Measurements from ENCODE around the gene MS4A10.
"Not testable (repeated sequence)": the region's sequence is repeated elsewhere in the genome, so short reads cannot be mapped to it uniquely, and the experiment has no call there.

Gene MS4A10

DNA sequence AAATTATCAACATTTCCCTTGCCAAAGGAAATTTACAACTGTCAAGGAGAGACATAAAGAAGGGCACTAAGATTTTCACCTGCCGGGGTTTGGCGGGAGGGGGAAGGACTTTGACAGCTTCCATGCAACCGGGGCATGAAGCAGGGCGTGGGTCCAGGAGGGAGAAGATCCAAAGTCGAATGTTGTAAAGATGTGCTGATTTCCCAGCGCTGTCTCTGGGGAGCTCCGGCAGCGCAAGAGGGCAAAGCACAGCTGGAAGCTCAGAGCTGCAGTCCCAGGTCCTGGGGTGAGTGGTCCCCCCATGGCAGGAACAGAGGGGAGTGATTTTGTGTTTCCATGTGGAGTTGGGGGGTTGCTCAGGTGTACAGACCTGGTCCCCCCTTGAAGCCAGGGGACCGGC is at the start of gene MS4A10:
MS4A10 (plus strand) TSS at position 198 of the 400 bp plus-strand sequence. CDS start 5,003 bp downstream, outside the sequence.
- in situ Hi-C loops (cut with HindIII; ENCODE audit: low pct_ligation_motif_present, low pct_unique_long_range_greater_than_20kb, low sequenced_read_pairs), result no loop called here
- no peak for DNase-seq

DNA sequence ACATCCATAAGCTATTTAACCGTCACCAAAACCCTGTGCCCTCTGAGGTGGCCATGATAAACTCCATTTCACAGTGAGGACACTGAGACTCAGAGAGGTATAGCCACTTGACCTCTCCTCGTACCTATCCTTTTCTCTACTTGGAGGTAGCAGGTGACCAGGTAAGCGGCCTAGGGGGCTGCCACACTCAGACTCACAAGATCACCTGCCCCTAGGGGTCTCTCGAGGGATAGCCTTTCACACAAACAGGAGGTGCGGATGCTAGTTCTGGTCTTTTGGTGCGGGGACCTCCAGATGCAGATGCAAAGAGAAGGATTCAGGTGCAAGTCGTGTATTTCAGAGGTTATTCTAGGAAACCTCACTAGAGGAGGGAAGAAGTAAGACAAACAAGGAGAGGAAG is 46.0 kb upstream of the MS4A10 start:
- in situ Hi-C loops (cut with HindIII; ENCODE audit: low pct_ligation_motif_present, low pct_unique_long_range_greater_than_20kb, low sequenced_read_pairs), result no loop called here
- no peak for DNase-seq

GRCh38 chr11:60740573-60740972 is 44.6 kb upstream of the MS4A10 start:
- no peak for DNase-seq
- in situ Hi-C loops (cut with HindIII; ENCODE audit: low pct_ligation_motif_present, low pct_unique_long_range_greater_than_20kb, low sequenced_read_pairs), result no loop called here

- in situ Hi-C loops (cut with HindIII; ENCODE audit: low pct_ligation_motif_present, low pct_unique_long_range_greater_than_20kb, low sequenced_read_pairs), result no loop called here
- no peak for DNase-seq
Observed at GRCh38 chr11:60741421-60741820, 43.7 kb upstream of the MS4A10 start.

GRCh38 chr11:60743058-60743457 is 42.1 kb upstream of the MS4A10 start:
- in situ Hi-C loops (cut with HindIII; ENCODE audit: low pct_ligation_motif_present, low pct_unique_long_range_greater_than_20kb, low sequenced_read_pairs), result no loop called here
- DNase-seq, result no peak

DNA sequence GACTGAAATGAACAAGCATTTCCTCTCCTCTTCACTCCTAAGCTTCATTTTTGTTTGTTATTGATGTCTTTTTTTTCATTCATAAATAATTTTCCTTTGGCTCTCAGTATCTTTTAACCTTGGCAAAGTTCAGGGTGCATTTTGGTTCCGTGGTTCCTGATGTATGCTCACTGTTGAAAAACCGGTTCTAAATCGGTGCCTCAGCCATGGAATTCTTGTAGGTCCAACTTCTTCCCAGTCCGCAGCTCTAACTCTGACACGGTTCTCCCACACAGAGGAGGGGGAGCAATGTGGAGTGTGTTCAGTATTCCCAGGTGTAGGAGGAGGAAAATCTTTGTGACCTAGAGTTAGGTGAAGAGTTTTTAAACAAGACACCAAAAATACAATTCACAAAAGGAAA is 41.0 kb upstream of the MS4A10 start:
- no peak for DNase-seq
- in situ Hi-C loops (cut with HindIII; ENCODE audit: low pct_ligation_motif_present, low pct_unique_long_range_greater_than_20kb, low sequenced_read_pairs), result no loop called here

- in situ Hi-C loops (cut with HindIII; ENCODE audit: low pct_ligation_motif_present, low pct_unique_long_range_greater_than_20kb, low sequenced_read_pairs), result no loop called here
- no peak for DNase-seq
Observed at GRCh38 chr11:60747359-60747873, 37.7 kb upstream of the MS4A10 start.

GRCh38 chr11:60748225-60748624 is 36.9 kb upstream of the MS4A10 start:
- in situ Hi-C loops (cut with HindIII; ENCODE audit: low pct_ligation_motif_present, low pct_unique_long_range_greater_than_20kb, low sequenced_read_pairs), result no loop called here
- no peak for DNase-seq

- DNase-seq, result no peak
- in situ Hi-C loops (cut with HindIII; ENCODE audit: low pct_ligation_motif_present, low pct_unique_long_range_greater_than_20kb, low sequenced_read_pairs), result no loop called here
Observed at GRCh38 chr11:60748821-60749220, 36.3 kb upstream of the MS4A10 start.

GRCh38 chr11:60750911-60751310 is 34.2 kb upstream of the MS4A10 start:
- DNase-seq, result no peak
- in situ Hi-C loops (cut with HindIII; ENCODE audit: low pct_ligation_motif_present, low pct_unique_long_range_greater_than_20kb, low sequenced_read_pairs), result no loop called here

- in situ Hi-C loops (cut with HindIII; ENCODE audit: low pct_ligation_motif_present, low pct_unique_long_range_greater_than_20kb, low sequenced_read_pairs), result no loop called here
- DNase-seq, result no peak
Observed at GRCh38 chr11:60753309-60753708, 31.8 kb upstream of the MS4A10 start.

GRCh38 chr11:60754887-60755286 is 30.2 kb upstream of the MS4A10 start:
- in situ Hi-C loops (cut with HindIII; ENCODE audit: low pct_ligation_motif_present, low pct_unique_long_range_greater_than_20kb, low sequenced_read_pairs), result no loop called here

DNA sequence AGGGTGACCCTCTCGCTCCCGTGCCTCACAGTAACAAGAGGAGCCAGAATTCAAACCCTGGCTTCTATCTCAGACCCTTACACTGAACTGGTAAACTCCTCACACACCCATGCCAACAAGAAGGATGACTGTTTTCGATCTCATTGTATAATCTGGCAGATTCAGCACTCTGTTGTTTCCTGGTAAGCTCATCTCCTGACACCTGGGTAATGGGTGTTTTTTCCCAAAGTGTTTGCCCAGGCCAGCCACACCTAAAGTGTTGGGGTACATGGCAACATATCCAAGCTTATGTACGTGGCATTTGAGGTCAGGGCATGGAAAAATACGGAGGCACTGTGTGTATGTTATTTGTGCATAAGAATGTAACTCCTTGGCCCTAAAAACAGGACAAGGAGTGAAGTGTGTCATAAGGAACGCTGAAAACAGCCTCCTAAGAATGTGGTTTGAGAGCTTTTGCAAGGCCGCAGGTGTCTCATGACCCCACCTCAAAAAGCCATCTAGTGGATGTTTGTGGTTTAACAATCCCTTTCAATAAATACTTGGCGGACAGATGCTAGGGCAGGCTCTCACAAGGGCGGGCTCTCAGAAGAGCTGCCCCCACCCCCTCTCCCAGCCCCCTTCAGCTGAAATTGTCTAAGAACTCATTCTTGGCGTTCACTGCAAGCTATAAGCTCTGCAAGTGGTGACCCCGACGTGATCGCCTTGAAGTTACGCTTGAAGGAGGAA is 28.7 kb upstream of the MS4A10 start, which contains the start of gene MS4A15:
MS4A15 (plus strand) TSS at position 561 of the 726 bp plus-strand sequence. CDS start 6,867 bp downstream, outside the sequence.
- no peak for DNase-seq
- in situ Hi-C loops (cut with HindIII; ENCODE audit: low pct_ligation_motif_present, low pct_unique_long_range_greater_than_20kb, low sequenced_read_pairs), result no loop called here

More at GRCh38 chr11:60754887-60755286, 30.2 kb upstream of the MS4A10 start:
- DNase-seq, result no peak

- in situ Hi-C loops (cut with HindIII; ENCODE audit: low pct_ligation_motif_present, low pct_unique_long_range_greater_than_20kb, low sequenced_read_pairs), result no loop called here
Observed at GRCh38 chr11:60757231-60757800, 27.8 kb upstream of the MS4A10 start.

GRCh38 chr11:60758671-60759070 is 26.5 kb upstream of the MS4A10 start:
- in situ Hi-C loops (cut with HindIII; ENCODE audit: low pct_ligation_motif_present, low pct_unique_long_range_greater_than_20kb, low sequenced_read_pairs); DNase-seq: not testable (repeated sequence)

More at GRCh38 chr11:60757231-60757800, 27.8 kb upstream of the MS4A10 start:
- no peak for DNase-seq

GRCh38 chr11:60759438-60760225 is 25.5 kb upstream of the MS4A10 start:
- DNase-seq; in situ Hi-C loops (cut with HindIII; ENCODE audit: low pct_ligation_motif_present, low pct_unique_long_range_greater_than_20kb, low sequenced_read_pairs): not testable (repeated sequence)

DNA sequence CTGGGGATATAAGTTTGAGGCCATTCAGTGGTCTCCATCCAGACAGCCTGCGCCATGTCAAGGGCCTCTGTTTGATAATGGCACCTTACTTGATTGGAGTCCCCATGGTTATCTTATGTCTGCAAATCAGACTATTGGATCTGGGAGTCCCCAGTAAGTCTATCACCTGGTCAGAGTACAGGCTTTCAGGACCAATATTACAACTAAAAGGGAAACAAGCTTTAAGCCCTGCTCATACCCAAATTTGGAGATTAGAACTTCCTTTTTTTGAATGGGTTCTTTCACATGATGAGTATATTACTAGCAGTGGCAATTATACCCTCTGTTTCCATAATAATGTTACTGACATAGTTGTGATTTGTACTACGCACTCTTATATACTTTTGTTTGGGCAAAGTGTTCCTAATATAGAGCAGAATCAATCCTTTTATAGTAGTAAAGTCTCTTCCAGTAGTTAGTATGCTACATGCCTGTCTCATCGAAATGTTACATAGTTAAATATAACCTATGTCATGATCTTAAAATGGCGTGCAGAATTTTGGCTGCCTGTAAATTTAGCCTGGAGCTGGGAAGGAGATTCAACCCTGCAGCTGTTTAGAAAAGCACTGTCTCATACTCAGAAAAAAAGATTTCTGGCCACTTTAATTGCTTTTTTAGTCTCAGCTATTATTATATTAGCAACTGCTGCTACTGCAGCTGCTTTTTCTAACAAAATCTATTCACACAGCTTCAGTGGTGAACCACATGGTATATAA is 23.5 kb upstream of the MS4A10 start:
- no peak for DNase-seq
- in situ Hi-C loops (cut with HindIII; ENCODE audit: low pct_ligation_motif_present, low pct_unique_long_range_greater_than_20kb, low sequenced_read_pairs), result no loop called here

- in situ Hi-C loops (cut with HindIII; ENCODE audit: low pct_ligation_motif_present, low pct_unique_long_range_greater_than_20kb, low sequenced_read_pairs), result no loop called here
Observed at GRCh38 chr11:60762851-60763691, 22.1 kb upstream of the MS4A10 start.

More at GRCh38 chr11:60762851-60763691, 22.1 kb upstream of the MS4A10 start:
- DNase-seq, result peak; percentile 9
